HG02588 (cell line): ENCODE data around the gene ITIH3.

Source experiments
- ATAC-seq: cut with Tn5 transposase; IDR thresholded peaks from one replicate; pipeline ENCODE4 v1.9.1; 2021; ENCODE audit warnings: mild to moderate bottlenecking, moderate library complexity; ENCODE audit not compliant: unreplicated experiment

ITIH3 gene

DNA sequence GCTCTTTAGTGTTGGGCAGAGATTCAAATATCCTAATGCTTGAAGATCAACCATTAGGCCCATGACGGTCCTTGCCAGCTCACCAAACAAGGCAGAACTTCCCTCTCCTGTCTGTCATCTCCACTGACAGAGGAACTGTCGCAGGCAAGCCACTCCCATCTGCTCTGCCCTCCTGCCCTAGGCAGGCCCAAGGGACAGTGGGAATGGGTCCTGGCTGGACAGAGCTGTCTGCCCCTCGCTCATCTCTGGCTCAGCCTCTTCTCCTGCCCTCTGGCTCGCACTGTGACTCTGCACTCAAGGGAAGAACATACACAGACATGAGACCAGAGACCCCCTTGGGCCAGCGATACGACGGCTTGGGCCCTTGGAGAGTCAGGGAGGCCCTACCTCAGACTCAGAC is 47.8 kb downstream of the ITIH3 start:
- no peak for ATAC-seq

DNA sequence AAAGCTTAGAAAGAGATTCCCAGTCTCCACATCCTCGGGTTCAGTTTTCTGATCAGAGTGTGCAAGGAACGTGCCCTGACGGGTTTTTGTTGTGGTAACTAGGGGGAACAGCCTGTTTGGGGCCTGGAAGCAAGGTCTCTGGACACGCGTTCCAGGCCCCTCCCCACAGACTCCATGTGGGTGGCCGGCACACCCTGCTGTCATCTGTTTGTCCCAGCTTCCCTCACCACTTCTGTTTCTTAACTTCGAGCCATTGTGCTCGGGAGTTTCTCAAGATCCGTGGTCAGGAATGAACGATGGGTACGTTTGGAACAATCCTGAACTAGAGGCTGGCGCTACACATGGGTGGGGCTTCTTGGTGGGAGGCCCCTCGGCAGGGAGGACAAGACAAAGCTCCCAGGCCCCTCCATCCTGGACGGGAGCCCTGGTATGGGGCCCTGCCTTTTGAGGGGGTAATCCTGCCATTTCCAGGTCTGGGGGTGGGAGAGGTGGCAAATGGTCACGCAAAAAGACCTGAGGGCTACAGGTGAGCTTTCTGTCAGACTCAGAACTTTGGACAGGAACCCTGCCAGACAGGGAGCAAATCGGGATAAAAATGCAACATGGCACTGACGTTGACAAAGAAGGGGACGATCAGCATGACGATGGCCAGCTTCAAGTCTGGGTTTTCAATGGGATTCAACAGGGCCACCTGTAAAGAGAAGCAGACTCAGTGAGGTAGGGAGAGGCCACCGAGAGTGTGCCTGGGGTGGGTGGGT is 48.7 kb downstream of the ITIH3 start:
- ATAC-seq: no peak

DNA sequence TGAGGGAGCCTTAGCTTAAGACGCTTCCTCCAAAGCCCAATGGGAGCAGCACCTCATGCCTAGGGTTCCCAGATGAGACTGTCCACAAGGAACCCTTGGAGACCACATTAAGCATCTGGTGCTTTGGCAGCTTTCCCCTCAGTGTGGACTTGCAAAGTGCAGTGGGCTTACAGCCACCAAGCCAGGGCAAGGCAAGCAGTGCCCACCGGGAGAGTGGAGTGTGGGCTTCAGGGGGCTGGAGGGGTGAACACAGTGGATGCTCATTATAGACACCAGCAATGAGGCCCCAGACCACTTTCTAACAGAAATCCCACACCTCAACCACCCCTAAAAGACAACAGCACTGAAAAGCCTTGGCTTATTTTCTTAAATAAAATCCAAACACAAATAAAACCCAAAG is 49.3 kb downstream of the ITIH3 start:
- no peak for ATAC-seq

DNA sequence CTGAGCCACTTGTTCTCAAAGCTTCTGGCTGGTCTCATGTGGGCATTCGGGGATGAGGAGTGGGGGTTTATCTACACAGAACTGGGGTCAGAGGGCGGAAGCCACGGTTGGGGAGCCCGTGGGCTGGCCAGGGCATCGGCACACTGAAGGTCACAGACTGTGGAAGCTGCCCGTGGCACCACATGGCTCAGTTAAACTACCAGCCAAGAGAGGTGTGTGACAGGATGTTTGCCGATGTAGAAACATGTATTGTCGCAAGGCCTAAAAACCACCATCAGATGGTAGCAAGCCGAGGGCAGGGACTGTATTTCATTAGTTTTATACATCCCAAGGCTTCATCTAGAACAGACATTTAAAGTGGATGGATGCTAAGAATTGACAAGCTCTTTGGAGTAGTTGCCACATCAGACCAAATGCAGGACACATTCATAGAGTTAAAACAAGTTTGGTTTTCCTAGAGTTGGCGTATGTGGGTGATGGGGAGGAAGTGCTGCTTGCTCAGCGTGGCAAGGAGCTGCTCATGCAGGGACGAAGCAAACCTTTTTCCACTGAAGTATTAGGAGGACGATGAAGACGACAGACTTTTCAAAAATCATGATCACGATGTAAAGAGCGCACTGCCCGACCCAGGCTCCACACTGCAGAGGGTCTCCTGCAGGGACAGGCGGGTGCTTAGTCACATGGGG is 49.8 kb downstream of the ITIH3 start:
- ATAC-seq: no peak

DNA sequence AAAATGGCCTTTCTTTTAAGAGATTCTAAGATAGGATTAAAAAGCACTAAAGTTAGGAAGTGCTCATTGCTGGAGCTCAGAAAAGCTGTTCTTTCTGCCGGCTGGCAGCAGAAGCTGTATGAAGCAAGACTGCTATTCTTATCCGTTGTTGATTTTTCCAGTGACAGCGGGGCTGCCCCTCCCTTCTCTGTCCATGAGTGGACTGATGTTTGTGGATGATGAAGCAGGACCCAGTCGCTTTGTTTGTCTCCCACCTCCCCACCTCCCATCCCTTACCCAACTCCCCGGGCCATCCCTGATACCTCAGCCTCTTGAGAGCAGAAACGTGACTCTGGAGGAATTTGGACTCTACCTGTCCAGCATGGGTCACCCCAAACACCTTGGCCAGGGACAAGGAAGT is 50.6 kb downstream of the ITIH3 start:
- no peak for ATAC-seq

DNA sequence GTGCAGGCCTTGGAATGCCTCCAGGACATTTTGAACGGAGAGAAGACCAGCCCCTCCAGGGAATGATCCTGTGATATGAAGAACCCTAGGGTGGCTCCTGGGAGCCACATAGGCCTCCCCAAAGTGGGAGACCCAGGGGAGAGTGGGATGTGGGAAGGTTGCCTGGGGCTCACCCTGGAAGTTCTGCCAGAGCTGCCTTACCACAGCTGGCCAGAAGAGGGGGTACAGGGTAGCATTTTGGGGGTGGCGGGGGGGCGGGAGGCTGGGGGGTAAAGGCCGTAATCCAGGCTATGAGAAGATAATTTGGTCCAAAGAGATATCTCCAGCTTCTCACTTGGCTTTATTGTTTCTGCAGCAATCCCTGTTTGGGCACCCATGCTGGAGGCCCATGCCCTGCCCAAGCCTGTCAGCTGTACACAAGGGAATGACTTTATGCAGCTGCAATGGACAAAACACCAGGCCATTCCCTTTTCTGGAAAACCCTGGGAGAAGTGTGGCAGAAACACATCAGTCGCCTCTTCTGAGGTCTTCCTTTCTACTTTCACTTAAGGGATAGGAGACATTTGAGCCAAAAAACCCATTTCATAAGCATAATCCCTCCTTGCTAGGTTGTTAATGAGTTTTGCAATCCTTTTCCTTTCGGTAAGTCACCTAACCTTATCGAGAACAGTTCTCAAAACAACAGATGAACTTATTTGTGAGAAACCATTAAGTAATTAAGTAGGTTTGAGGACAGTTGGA is 51.3 kb downstream of the ITIH3 start:
- ATAC-seq: no peak

DNA sequence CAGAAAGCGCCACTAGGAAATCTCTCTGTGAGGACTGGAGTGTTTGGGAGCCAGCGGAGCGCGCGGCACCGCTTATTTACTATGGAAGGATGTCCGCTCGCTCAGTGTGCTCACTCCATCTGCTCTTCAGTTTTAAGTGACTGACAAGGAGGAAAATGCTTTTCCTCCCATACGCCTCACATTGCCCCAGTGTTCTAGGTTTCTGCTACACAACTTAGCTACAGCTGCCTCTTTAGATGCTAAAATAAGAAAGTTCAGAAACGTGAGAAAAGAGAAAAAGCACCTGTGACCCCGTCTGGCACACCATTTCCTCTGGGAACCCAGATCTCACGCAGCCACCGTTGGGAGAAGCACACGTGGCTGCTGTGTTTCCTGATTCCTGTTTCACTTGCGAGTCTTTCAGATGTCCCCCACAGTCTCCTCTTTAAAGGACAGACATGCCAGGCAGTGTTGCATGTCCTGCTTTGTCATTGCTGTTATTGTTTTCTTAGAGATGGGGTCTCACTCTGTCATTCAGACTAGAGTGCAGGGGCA is 51.9 kb downstream of the ITIH3 start:
- ATAC-seq: no peak

DNA sequence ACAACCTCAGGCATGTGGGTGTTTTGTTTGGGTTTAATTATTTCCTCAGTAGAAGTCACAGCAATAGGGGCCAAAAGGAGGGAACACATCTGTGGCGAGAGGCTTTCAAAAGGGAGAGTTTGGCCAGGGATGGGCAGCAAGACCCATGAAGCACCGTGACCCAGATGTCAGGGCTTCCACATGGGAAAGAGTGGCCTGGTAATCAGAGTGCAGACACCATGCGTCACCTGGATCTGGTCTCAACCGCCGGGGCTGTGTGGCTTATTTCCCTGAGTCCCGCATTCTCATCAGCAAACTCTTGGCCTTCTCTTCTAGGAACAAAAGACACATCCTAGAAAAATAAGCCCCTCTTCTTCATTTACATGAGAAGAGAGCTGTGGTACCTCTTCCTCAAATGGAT is 52.6 kb downstream of the ITIH3 start:
- no peak for ATAC-seq

DNA sequence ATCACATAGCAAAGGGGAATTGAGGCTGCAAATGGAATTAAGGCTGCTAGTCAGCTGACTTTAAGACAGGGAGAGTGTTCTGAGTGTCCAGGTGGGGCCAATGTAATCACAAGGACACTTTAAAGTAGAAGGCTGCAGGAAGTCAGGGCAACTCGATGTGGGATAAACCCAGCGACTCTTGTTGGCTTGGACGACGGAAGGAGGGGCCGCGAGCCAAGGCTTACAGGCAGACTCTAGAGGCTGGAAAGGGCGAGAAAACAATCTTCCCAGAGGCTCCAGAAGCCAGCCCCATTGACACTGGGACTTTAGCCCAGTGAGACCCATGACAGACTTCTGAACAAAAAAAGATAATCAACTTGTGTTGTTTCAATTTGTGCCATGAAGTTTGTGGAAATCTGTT is 53.1 kb downstream of the ITIH3 start:
- ATAC-seq: no peak

DNA sequence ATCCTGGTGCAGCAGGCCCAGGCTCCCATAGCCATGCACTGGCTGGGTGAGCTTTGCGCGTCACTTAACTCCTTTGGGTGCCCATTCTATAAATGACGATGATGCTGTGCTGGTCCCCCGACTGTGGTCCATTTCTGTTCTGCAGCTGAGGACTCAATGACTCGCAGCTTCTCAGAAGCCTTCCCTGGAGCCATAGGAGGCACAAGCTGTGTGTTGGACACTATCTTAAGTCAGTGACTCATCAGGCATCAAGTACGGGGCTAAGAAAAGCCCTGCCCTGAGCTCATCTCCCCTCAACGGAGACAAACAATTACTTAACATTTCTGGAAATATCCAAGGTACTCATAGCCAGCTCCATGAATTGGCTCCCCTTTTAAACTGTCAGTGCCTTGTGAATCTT is 54.0 kb downstream of the ITIH3 start:
- no peak for ATAC-seq

DNA sequence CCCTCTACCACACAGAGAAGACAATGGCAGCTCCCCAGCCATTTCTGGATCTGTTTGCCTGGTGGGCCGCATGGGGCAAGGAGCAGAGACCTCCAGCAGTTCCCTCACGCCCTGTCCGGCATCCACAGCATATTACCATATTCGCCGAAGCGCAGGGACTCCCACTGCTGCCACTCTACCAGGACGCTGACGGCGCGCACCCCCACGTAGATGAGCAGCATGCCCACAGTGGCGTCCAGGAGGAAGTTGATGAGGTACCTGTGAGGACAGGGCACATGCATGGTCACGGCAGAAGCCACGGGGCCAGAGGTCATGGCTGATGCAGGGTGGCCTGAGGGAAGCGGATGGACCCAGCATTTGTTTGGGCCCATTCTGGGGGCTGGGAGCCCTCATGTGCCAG is 55.1 kb downstream of the ITIH3 start:
- no peak for ATAC-seq

DNA sequence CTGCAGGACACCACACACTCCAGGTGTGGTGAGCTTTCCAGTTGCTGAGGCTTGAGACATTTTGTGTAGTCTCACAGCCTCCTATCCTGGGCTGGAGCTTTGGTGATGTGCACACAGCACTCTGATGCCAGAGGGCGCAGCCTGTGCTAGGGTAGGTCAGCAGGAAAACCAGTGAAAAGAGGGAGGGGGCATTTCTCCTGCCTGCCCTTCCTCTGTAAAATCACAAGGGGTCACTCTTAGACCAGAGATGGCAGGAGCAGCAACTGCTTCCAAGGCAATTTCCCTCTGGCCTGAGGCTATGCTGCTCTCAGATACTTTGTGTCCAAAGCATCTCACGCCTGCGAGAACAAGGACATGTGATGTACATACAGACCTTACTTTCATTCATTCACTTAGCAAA is 56.8 kb downstream of the ITIH3 start:
- no peak for ATAC-seq

DNA sequence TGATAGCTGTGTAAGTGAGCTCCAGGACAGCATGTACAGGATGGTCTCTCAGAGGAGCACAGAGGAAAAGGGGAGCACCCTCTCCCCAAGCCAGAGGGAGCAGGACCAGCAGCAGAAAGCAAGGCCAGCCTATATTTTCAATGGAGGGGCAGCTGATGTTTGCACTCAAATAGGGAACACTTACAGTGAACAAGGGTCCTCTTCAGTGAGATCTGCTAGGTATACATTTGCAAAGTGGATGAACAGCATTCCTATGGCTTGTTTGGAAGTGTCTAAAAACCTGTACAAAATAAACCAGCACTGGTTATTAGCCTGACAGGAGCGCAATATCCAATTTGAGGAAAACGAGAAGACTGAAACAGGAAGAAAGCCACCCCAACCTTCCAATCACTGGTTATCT is 57.8 kb downstream of the ITIH3 start:
- no peak for ATAC-seq

DNA sequence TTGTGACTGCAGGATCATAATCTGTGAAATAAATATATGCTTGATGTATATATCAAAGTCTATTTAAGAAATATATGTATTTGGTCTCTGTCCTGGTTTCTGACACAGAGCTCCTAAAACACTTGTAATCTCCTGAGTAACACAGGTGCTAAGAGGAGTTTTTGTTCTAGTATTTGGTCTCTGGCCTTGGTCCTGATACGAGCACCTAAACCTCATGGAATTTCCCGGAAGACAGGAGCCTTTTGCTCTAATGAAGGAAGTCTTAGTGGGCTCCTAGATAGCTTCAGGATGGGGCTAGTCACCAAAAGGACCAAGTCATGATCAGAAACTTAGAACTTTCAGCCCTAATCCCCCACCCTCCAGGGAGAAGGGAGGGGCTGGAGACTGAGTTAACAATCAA is 59.4 kb downstream of the ITIH3 start:
- ATAC-seq: no peak

DNA sequence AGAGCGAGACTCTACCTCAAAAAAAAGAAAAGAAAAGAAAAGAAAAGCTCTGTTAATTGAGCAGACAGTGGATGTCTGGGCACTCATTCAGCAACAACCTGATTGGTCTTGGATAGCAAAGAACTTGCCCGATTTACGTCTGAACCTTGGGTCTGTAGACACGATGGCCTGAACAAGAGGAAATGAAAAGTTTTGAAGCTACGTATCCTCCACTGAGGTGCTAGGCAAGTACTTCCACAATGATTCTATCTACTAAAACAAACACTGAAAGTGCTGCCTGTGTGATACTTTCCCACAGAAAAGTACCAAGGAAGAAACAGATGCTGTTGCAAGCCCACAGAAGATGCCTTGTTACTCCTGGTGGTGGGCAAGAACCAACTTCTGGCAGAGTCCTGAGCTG is 62.1 kb downstream of the ITIH3 start:
- ATAC-seq: no peak

DNA sequence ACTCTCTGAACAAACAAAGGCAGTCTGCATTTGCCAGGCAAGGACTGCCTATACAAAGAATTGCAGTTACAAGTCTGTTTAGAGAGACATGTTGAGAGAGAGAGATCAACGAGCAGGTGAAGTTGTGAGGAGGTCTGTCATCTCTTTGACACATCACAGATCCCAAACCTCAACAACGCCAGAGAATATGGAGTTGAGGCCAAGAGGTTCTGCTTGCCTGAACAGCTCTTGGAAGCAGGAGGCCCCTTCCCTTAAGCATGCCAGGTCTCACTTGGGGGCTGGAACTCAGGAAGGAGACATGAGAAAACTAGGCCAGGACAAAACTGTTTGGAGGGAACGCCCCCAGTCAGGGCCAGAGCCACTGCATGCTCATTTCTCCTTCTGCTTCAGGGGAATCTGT is 62.5 kb downstream of the ITIH3 start:
- no peak for ATAC-seq

DNA sequence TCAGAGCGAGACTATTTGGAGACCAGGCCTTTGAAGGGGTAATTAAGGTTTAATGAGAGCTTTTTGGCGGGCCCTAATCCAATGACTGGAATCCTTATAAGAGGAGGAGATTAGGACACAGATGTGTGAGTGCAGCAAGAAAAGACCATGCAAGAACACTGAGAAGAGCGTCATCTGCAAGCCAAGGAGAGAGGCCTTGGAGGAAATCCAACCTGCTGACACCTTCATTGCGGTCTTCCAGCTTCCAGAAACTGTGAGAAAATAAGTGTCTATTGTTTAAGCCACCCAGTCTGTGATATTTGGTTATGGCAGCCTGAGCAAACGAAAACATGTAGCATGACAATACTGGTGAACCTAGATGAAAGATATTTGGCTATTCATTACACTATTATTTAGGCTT is 63.3 kb downstream of the ITIH3 start:
- no peak for ATAC-seq
